ENCODE measurements around the gene ZSWIM1. TPM values are rescaled to one million over a fixed set of nuclear protein-coding genes. Genes with fewer than 3 reads are reported as not detected.

Gene ZSWIM1
- total and polyA plus RNA-seq, 10 of the 15 experiments (the other 5 are each of a cell fraction or from before 2014, with no cell fraction given) = 2.4 to 16.0 (median 9.8) TPM

DNA sequence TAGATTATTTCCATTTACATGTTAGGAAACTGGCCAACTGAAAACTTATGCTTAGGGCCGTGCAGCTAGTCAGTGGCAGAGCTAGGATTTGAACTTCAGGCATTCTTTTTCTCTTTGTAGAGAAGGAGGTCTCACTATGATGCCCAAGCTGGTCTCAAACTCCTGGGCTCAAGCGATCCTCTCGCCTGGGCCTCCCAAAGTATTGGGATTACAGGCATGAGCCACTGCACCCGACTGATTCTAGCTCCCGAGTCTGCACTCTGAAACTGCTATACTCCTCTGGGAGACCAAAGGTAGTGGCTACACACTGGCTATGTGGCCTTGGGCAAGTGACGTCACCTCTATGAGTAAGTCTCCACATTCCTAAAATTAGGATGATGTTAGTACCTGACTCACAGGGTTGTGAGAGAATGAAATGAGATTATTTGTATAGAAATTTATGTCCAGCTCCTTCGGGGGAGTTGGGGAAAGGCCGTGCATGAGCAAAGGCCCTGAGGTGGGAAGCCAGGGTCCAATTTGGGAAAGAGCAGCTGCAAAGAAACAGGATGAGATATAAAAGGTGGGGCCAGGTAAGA lies 24.6 kb downstream of the ZSWIM1 start (continued):
- TF ChIP-seq E2F8 (IDR thresholded peaks at IDR 0.05; ENCODE audit: low read depth, partially characterized antibody) = no peak
- no peak for TF ChIP-seq CEBPZ (IDR thresholded peaks at IDR 0.05; ENCODE audit: low read depth, low read length)

DNA sequence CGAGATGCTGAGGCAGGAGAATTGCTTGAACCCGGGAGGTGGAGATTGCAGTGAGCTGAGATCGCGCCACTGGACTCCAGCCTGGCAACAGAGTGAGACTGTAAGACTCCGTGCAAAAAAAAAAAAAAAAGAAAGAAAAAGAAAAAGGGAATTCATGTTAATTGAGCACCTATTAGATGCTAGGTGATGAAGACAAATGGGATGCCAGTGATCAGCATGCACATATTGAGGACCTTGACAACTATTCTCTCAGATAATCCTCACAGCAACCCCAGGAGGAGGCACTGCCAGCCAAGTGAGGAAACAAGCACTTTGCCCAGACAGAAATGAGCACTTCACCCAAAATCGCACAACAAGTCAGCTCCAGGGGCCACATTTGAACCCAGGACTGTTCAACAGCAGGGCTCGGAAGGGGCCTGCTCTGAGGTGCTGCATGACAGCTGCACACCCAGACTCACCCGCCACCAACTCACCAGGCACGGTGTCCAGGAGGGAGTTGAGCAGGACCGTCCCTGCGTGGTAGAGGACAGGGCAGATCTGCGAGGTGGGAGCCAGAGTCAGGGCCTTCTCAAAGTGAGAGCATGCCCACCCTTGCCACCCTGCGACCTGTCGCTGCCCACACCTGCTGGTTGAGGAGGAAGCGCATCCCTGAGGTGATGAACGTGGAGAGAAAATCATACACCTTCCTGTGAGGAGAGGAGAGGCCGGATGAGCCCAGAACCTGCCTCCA lies 26.4 kb downstream of the ZSWIM1 start:
- no peak overlapping the region for H3K4me2 ChIP-seq (ENCODE audit: control insufficient read depth, insufficient read depth)
- H3K4me1 ChIP-seq (ENCODE audit: control insufficient read depth, insufficient read depth, low read length) = peaks cover 13% of the 10 kb centered on the region
- no peak overlapping the region for H2AFZ ChIP-seq (ENCODE audit: control insufficient read depth, low read depth, low read length)
- H3K79me2 ChIP-seq (ENCODE audit: control insufficient read depth, insufficient read depth, low read length) = no peaks in the 10 kb centered on the region
- H3K4me3 ChIP-seq = no peak overlapping the region
- ChIA-PET SMC1A (ENCODE audit: uncharacterized antibody, unreplicated experiment) (no interaction called here), CTCF (interaction anchor here (1.2 kb wide), 1 partner anchor 108 kb away, joined by 3 read pairs; no protein-coding TSS in a partner anchor), POLR2A (interaction anchor here (0.6 kb wide), 1 partner anchor 290 kb away, joined by 3 read pairs; no protein-coding TSS in a partner anchor), RAD21 (ENCODE audit: unreplicated experiment) (no interaction called here)
- H3K9me3 ChIP-seq (replicated peaks; ENCODE audit: control insufficient read depth, insufficient read depth, low read length) = no peaks in the 10 kb centered on the region
- BruUV-seq (replicated peaks) = no TSS peak
- in situ Hi-C loops (cut with MboI) = no loop called here
- no peak overlapping the region for H3K9ac ChIP-seq (ENCODE audit: control insufficient read depth, insufficient read depth, low read length)
- H4K20me1 ChIP-seq (ENCODE audit: control insufficient read depth, insufficient read depth) = no peaks in the 10 kb centered on the region
- H3K36me3 ChIP-seq (ENCODE audit: control insufficient read depth in 2 of 2, insufficient read depth in 2 of 2, low read length in 1 of 2) = no peaks in the 10 kb centered on the region
- ATAC-seq (no peak), DNase-seq (ENCODE audit: low read depth, low spot score) (no peak), FAIRE-seq (no peak)
- no peaks in the 10 kb centered on the region for H3K27me3 ChIP-seq (replicated peaks in 1 of 2; ENCODE audit: control insufficient read depth in 2 of 2, insufficient read depth in 2 of 2, low read length in 1 of 2)
- intact Hi-C loops (cut with micrococcal nuclease; ENCODE audit: unreplicated experiment) = no loop called here
- 91% methylated on average over 16 of the region's 17 CpGs for WGBS (ENCODE audit: insufficient coverage, insufficient replicate concordance, low lambda C conversion rate, missing lambda C conversion rate)
- H3K27ac ChIP-seq (ENCODE audit: control insufficient read depth, insufficient read depth) = no peak overlapping the region
- TF ChIP-seq FOS (IDR thresholded peaks at IDR 0.05; ENCODE audit: borderline replicate concordance, extremely low read depth, insufficient read length) (no peak), JUNB (IDR thresholded peaks at IDR 0.05) (no peak), ZNF24 (IDR thresholded peaks at IDR 0.05) (no peak), SMAD1 (IDR thresholded peaks at IDR 0.05; ENCODE audit: low read depth, partially characterized antibody) (no peak), POLR2AphosphoS5 (IDR thresholded peaks at IDR 0.05; ENCODE audit: low read length) (no peak), CHD1 (IDR thresholded peaks at IDR 0.05; ENCODE audit: low read depth, low read length) (no peak), JUND (IDR thresholded peaks at IDR 0.05; ENCODE audit: low read depth, low read length) (no peak), ZBTB11 (CRISPR knock-in tag; IDR thresholded peaks at IDR 0.05) (no peak), SPI1 (IDR thresholded peaks at IDR 0.05; ENCODE audit: borderline replicate concordance, insufficient read depth, low read depth, low read length) (no peak)

Data from GM12878 (cell line).